Activated T-helper 1 cell treated with anti-CD3 and anti-CD28 coated beads, Interleukin-12 subunit alpha, Interleukin-12 subunit beta, Interleukin-2, Interleukin-4 antibody, amounts not matched to agents 30 ng/mL and 10 ng/mL and 1 ng/mL, durations not matched to agents 14 hours and 24 hours and 36 hours (primary cell): ENCODE results near the gene SMAD3. TPM values are rescaled to one million over a fixed set of nuclear protein-coding genes. Genes with fewer than 3 reads are reported as not detected.

Experiments
- DNase-seq: peaks from one replicate; pipeline ENCODE4 v3.0.0; 2021; ENCODE audit warnings: low spot score
- H3K27ac Mint-ChIP-seq: one replicate; pipeline ENCODE4 v1.8.0; 2021; ENCODE audit warnings: mild to moderate bottlenecking, mixed read lengths
- H3K27me3 Mint-ChIP-seq: one replicate; pipeline ENCODE4 v1.8.0; 2022; ENCODE audit warnings: mild to moderate bottlenecking, moderate library complexity, mixed read lengths; ENCODE audit not compliant: insufficient read depth
- H3K36me3 Mint-ChIP-seq: one replicate; pipeline ENCODE4 v1.8.0; 2021; ENCODE audit warnings: low read depth, mixed read lengths
- H3K4me1 Mint-ChIP-seq: one replicate; pipeline ENCODE4 v1.8.0; 2021; ENCODE audit warnings: low read depth, mixed read lengths
- H3K4me3 Mint-ChIP-seq: one replicate; pipeline ENCODE4 v1.8.0; 2021; ENCODE audit warnings: mild to moderate bottlenecking, moderate library complexity, mixed read lengths
- H3K9me3 Mint-ChIP-seq: one replicate; pipeline ENCODE4 v1.8.0; 2021; ENCODE audit warnings: mixed read lengths
- intact Hi-C: fragments of 100-400 bp; cut with micrococcal nuclease; formaldehyde crosslinking; loops from one replicate; pipeline ENCODE4 v1.15.1; 2024
- total RNA-seq: library from RNA; stranded (reverse); gene quantifications from 2 replicates; pipeline ENCODE4 v1.2.3, GENCODE V29; 2022

SMAD3 gene
- total RNA-seq, 1 donor from 2014 or later = 80.4 TPM

- Mint-ChIP-seq H3K36me3 (peaks cover 56% of the 10 kb centered on the region), H3K9me3 (no peaks in the 10 kb centered on the region), H3K4me1 (peaks cover 51% of the 10 kb centered on the region), H3K27me3 (no peaks in the 10 kb centered on the region), H3K4me3 (no peak overlapping the region), H3K27ac (no peak overlapping the region)
- peak; percentile 64 for DNase-seq
- intact Hi-C loops = loop anchor here (1.0 to 2.0 kb wide), 12 partner anchors 11 to 205 kb away; no protein-coding TSS in a partner anchor
Measured at GRCh38 chr15:67101911-67102598, 36.7 kb downstream of the SMAD3 start.

DNA sequence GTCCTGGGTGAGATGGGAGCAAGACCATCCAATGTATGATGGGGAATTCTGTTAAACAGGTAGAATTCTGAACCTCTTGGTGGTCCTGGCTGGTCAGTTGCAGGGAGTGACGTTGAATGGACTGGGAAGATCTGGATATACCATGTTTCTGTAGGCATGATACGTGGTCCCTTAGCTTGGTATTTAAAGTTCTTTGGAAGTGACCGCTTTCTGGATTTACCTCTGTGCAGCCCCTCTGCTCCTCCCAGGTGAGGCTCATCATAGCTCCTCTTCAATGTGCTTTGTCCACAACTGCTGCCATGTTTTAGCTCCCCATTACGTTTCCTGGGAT lies 37.2 kb downstream of the SMAD3 start:
- no peak for DNase-seq
- intact Hi-C loops = loop anchor here (1.0 to 2.0 kb wide), 6 partner anchors 13 to 205 kb away; no protein-coding TSS in a partner anchor
- Mint-ChIP-seq H3K9me3 (no peaks in the 10 kb centered on the region), H3K36me3 (peaks cover 51% of the 10 kb centered on the region), H3K27ac (no peak overlapping the region), H3K27me3 (no peaks in the 10 kb centered on the region), H3K4me1 (peaks cover 51% of the 10 kb centered on the region), H3K4me3 (no peak overlapping the region)

DNA sequence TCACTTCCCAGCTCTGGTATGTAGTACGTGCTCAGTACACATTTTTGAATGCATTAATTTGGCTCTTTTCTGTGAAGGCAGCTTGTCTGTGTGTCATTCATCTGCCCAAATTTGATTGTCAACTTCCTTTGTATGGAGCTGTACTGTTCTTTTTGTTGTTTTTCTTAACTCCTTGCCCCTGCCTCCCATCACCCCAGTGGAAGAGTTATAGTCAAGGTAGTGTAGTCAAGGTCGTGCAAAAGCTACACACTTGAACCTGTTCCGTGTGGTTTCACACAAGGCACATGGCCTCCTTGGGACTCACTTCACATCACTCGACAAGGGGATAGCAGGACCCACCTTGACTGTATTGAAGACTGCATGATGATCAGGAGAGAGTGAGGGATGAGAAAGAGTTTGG lies 37.6 kb downstream of the SMAD3 start:
- Mint-ChIP-seq H3K9me3 (no peaks in the 10 kb centered on the region), H3K4me3 (no peak overlapping the region), H3K27ac (no peak overlapping the region), H3K4me1 (peaks cover 50% of the 10 kb centered on the region), H3K27me3 (no peaks in the 10 kb centered on the region), H3K36me3 (peaks cover 48% of the 10 kb centered on the region)
- no peak for DNase-seq
- intact Hi-C loops = loop anchor here (2.0 kb wide), 1 partner anchor 72 kb away; no protein-coding TSS in a partner anchor

GRCh38 chr15:67103432-67103831 lies 38.0 kb downstream of the SMAD3 start:
- no peak for DNase-seq
- intact Hi-C loops = loop anchor here (2.0 kb wide), 1 partner anchor 71 kb away; no protein-coding TSS in a partner anchor
- Mint-ChIP-seq H3K9me3 (no peaks in the 10 kb centered on the region), H3K27ac (peak overlapping the region; percentile 83), H3K27me3 (no peaks in the 10 kb centered on the region), H3K36me3 (peaks cover 50% of the 10 kb centered on the region), H3K4me3 (no peak overlapping the region), H3K4me1 (peaks cover 50% of the 10 kb centered on the region)

DNA sequence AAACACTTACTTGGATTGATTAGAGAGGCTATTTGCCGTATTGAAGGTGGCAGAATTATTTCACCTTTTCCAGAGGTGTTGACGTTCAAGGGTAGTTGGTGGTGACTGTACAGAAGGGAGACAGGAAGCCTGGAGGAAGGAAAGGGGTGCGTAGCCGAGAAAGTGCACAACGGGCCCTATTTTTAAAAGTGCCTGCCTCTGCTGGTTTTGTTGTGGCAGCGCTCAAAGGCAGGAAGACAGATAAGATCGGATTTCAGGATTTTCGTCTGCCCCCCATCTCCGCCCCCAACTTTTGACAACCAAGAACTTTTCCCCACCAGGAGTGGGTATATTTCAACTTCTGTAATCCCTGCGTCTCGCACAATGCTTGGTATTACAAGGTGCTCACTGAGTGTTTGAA lies 38.5 kb downstream of the SMAD3 start:
- Mint-ChIP-seq H3K36me3 (peaks cover 48% of the 10 kb centered on the region), H3K4me3 (no peak overlapping the region), H3K27me3 (no peaks in the 10 kb centered on the region), H3K4me1 (peaks cover 50% of the 10 kb centered on the region), H3K9me3 (no peaks in the 10 kb centered on the region), H3K27ac (peak overlapping the region; percentile 83)
- intact Hi-C loops = loop anchor here (2.0 kb wide), 1 partner anchor 71 kb away; no protein-coding TSS in a partner anchor
- DNase-seq = no peak

- Mint-ChIP-seq H3K27ac (peak overlapping the region; percentile 83), H3K9me3 (no peaks in the 10 kb centered on the region), H3K4me1 (peaks cover 50% of the 10 kb centered on the region), H3K36me3 (peaks cover 44% of the 10 kb centered on the region), H3K27me3 (no peaks in the 10 kb centered on the region), H3K4me3 (peak overlapping the region; percentile 30)
- DNase-seq = no peak
- intact Hi-C loops = no loop called here
Measured at GRCh38 chr15:67104510-67104909, 39.1 kb downstream of the SMAD3 start.

DNA sequence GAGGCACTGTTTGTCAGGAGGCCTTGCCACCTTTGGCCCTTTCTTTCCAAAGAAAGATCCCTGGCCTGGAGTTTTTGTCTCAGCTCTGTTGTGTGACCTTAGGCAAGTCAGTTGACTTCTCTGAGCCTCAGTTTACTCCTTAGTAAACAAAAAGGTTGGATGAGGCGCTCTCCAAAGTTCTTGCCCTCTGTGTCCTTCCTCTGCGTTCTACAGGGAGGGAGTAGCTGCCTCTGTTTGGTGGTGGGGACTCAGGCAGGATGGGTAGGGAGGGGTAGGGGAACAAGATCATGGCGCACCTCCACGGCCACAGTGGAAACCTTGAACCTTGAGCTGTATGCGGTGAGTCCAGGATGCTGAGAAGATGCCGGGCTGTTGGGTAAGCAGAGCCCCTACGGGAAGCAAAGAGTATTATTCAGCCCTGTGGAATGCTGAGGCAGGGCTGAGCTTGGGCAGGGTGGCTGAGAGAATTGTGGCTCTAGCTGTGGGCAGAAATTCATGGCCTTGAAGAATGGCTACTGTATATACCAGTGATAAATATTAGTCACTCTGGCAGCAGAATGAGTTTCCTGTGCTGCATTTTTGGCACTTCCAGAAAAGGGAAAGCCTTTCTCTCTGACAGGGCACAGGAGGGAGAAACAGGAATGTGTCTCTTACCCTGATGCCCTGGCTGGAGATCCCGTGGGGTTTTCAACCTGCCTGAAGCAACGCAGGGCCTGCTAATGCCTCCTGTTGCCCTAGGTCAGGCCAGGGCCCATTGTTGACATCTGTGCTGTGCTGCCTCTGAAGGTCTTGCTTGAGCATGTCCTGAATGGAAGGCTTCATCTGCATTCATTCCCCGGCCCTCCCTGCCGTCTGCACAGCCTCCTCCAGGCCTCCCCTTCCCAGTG lies 39.9 kb downstream of the SMAD3 start:
- peaks cover 46% of the 10 kb centered on the region for H3K36me3 Mint-ChIP-seq
- H3K4me3 Mint-ChIP-seq = peak overlapping the region; percentile 53
- no peaks in the 10 kb centered on the region for H3K27me3 Mint-ChIP-seq
- H3K9me3 Mint-ChIP-seq = peaks cover 3% of the 10 kb centered on the region
- peaks cover 55% of the 10 kb centered on the region for H3K4me1 Mint-ChIP-seq
- intact Hi-C loops = no loop called here
- H3K27ac Mint-ChIP-seq = peak overlapping the region; percentile 64
- DNase-seq = no peak

GRCh38 chr15:67105991-67106763 lies 40.8 kb downstream of the SMAD3 start:
- DNase-seq = no peak
- intact Hi-C loops = no loop called here
- H3K27me3 Mint-ChIP-seq = no peaks in the 10 kb centered on the region
- peaks cover 9% of the 10 kb centered on the region for H3K9me3 Mint-ChIP-seq
- peaks cover 54% of the 10 kb centered on the region for H3K36me3 Mint-ChIP-seq
- H3K4me3 Mint-ChIP-seq = peak overlapping the region; percentile 53
- H3K27ac Mint-ChIP-seq = peak overlapping the region; percentile 64
- H3K4me1 Mint-ChIP-seq = peaks cover 64% of the 10 kb centered on the region

DNA sequence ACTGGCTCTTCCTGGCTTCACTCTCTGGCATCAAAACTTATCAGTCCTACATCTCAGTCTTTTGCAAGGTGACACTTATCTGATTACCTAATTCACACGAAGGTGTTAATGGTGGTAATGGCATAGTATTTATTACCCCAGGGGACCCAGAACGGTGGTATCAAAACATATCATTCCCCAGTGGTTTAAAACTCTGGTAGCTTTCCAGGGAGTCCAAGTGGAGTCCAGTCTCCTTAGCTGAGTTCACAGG lies 41.3 kb downstream of the SMAD3 start:
- H3K4me1 Mint-ChIP-seq = peaks cover 69% of the 10 kb centered on the region
- H3K9me3 Mint-ChIP-seq = peaks cover 15% of the 10 kb centered on the region
- peak overlapping the region; percentile 64 for H3K27ac Mint-ChIP-seq
- H3K36me3 Mint-ChIP-seq = peaks cover 59% of the 10 kb centered on the region
- peak overlapping the region; percentile 53 for H3K4me3 Mint-ChIP-seq
- no peak for DNase-seq
- intact Hi-C loops = no loop called here
- no peaks in the 10 kb centered on the region for H3K27me3 Mint-ChIP-seq

- Mint-ChIP-seq H3K27me3 (no peaks in the 10 kb centered on the region), H3K27ac (peak overlapping the region; percentile 49), H3K36me3 (peaks cover 61% of the 10 kb centered on the region), H3K4me1 (peaks cover 71% of the 10 kb centered on the region), H3K9me3 (peaks cover 16% of the 10 kb centered on the region), H3K4me3 (no peak overlapping the region)
- no peak for DNase-seq
- intact Hi-C loops = no loop called here
Measured at GRCh38 chr15:67107014-67107812, 41.8 kb downstream of the SMAD3 start.

GRCh38 chr15:67108122-67108961 lies 42.9 kb downstream of the SMAD3 start:
- H3K27ac Mint-ChIP-seq = peak overlapping the region; percentile 82
- H3K9me3 Mint-ChIP-seq = peaks cover 16% of the 10 kb centered on the region
- peaks cover 60% of the 10 kb centered on the region for H3K36me3 Mint-ChIP-seq
- H3K27me3 Mint-ChIP-seq = no peaks in the 10 kb centered on the region
- H3K4me1 Mint-ChIP-seq = peaks cover 80% of the 10 kb centered on the region
- H3K4me3 Mint-ChIP-seq = peak overlapping the region; percentile 13
- DNase-seq = no peak
- intact Hi-C loops = no loop called here
